Keratinocyte (primary cell): ENCODE measurements around the gene RNF157. TPM values are rescaled to one million over a fixed set of nuclear protein-coding genes. Genes with fewer than 3 reads are reported as not detected.

Experiments used
- DNase-seq: peaks from one replicate; pipeline ENCODE4 v3.0.0-alpha.2; 2011; ENCODE audit warnings: low read depth, missing footprints, low spot score
- FAIRE-seq: peaks from 2 replicates; lab custom pipeline; 2011; peaks lifted over from hg19 to GRCh38; lab: Jason Lieb, UNC
- H2AFZ ChIP-seq: 2 replicates; pipeline ENCODE4 v1.6.0; 2012; ENCODE audit warnings: low read length, control low read depth, inconsistent platforms; ENCODE audit not compliant: control insufficient read depth
- H3K27ac ChIP-seq: 2 replicates; pipeline ENCODE4 v1.5.1; 2011; ENCODE audit warnings: low read length; ENCODE audit not compliant: control insufficient read depth, insufficient read depth
- H3K27me3 ChIP-seq: 3 replicates; pipeline ENCODE4 v1.6.0; 2011; ENCODE audit warnings: low read length; ENCODE audit not compliant: control insufficient read depth, insufficient read depth; ENCODE audit errors: extremely low read depth
- H3K36me3 ChIP-seq, 2 experiments: 2 replicates in 1 of 2; 3 replicates in 1 of 2; pipeline ENCODE4 v1.5.1; 2011; ENCODE audit warnings: low read length in 2 of 2, mild to moderate bottlenecking in 1 of 2; ENCODE audit not compliant: control insufficient read depth in 2 of 2, insufficient read depth in 2 of 2; ENCODE audit errors: extremely low read depth in 1 of 2
- H3K4me1 ChIP-seq: 3 replicates; pipeline ENCODE4 v1.5.1; 2011; ENCODE audit warnings: low read length; ENCODE audit not compliant: control insufficient read depth, insufficient read depth; ENCODE audit errors: extremely low read depth
- H3K4me2 ChIP-seq: 3 replicates; pipeline ENCODE4 v1.6.0; 2011; ENCODE audit warnings: low read depth, low read length; ENCODE audit not compliant: control insufficient read depth, insufficient read depth; ENCODE audit errors: extremely low read depth
- H3K4me3 ChIP-seq, 3 experiments: fragments of 200-600 bp in 1 of 3; sonication (generic) in 1 of 3; 2 replicates in 2 of 3; 3 replicates in 1 of 3; pipeline ENCODE4 v1.5.1; 2011 to 2016; ENCODE audit warnings: low read length in 3 of 3, mild to moderate bottlenecking in 3 of 3, control low read depth in 2 of 3, inconsistent platforms in 1 of 3, low read depth in 1 of 3, mixed read lengths in 1 of 3, mixed run types in 1 of 3, moderate library complexity in 1 of 3; ENCODE audit not compliant: control insufficient read depth in 2 of 3, insufficient read depth in 2 of 3; ENCODE audit errors: extremely low read depth in 1 of 3
- H3K79me2 ChIP-seq: 2 replicates; pipeline ENCODE4 v1.6.0; 2012; ENCODE audit warnings: low read length; ENCODE audit not compliant: control insufficient read depth, insufficient read depth
- H3K9ac ChIP-seq: 3 replicates; pipeline ENCODE4 v1.6.0; 2011; ENCODE audit warnings: low read length; ENCODE audit not compliant: control insufficient read depth, insufficient read depth; ENCODE audit errors: extremely low read depth
- H3K9me1 ChIP-seq: 3 replicates; pipeline ENCODE4 v1.6.0; 2011; ENCODE audit warnings: low read length; ENCODE audit not compliant: control insufficient read depth, insufficient read depth; ENCODE audit errors: extremely low read depth
- H3K9me3 ChIP-seq: 2 replicates; pipeline ENCODE4 v1.5.1; 2012; ENCODE audit warnings: low read depth, low read length; ENCODE audit not compliant: control insufficient read depth
- H4K20me1 ChIP-seq: 3 replicates; pipeline ENCODE4 v1.6.0; 2011; ENCODE audit warnings: low read length; ENCODE audit not compliant: control insufficient read depth, insufficient read depth; ENCODE audit errors: extremely low read depth
- EZH2 ChIP-seq: IDR thresholded peaks from one replicate; pipeline ENCODE4 v1.6.1; 2012; ENCODE audit warnings: inconsistent platforms, mild to moderate bottlenecking, low read length, moderate library complexity
- dilution Hi-C: fragments of 300-500 bp; cut with MboI; formaldehyde crosslinking; loops from one replicate; pipeline ENCODE4 v1.7.0; 2020; ENCODE audit warnings: low sequenced_read_pairs; ENCODE audit not compliant: extremely low pct_ligation_motif_present
- polyA plus RNA-seq, 5 experiments: library from polyadenylated mRNA; depleted of rRNA in 3 of 5; stranded (reverse) in 3 of 5; stranded (forward) in 1 of 5; unstranded in 1 of 5; fragments of >200 nt; gene quantifications; 1 replicate in 1 of 5; 2 replicates in 3 of 5; 3 replicates in 1 of 5; pipeline versions ENCODE4 v1.2.1 to v1.2.3, GENCODE V29; 2011 to 2012; ENCODE audit warnings: missing spikeins in 2 of 5, low read depth in 1 of 5, low replicate concordance in 1 of 5
- TF ChIP-seq, protein P1 (sequence below), 3 experiments: IDR thresholded peaks in 1 of 3; conservative IDR thresholded peaks in 1 of 3; optimal IDR thresholded peaks in 1 of 3; 2 replicates in 2 of 3; 3 replicates in 1 of 3; pipeline versions ENCODE3 to v1.5.1; 2011; ENCODE audit warnings: low read length in 3 of 3, mild to moderate bottlenecking in 3 of 3, moderate library complexity in 2 of 3, control low read depth in 1 of 3, inconsistent platforms in 1 of 3; ENCODE audit not compliant: insufficient read depth in 2 of 3; ENCODE audit errors: extremely low read depth in 1 of 3

The RNF157 gene
- polyA plus RNA-seq, 1 donor (not counting 4 experiments of a cell fraction or from before 2014, with no cell fraction given): not detected

- H3K4me2 ChIP-seq: no peak overlapping the region
- no peak overlapping the region for H2AFZ ChIP-seq
- H3K27ac ChIP-seq: no peak overlapping the region
- DNase-seq: no peak
- no peaks in the 10 kb centered on the region for H4K20me1 ChIP-seq
- H3K9ac ChIP-seq: no peak overlapping the region
- H3K79me2 ChIP-seq: no peaks in the 10 kb centered on the region
- TF ChIP-seq EZH2: no peak
- TF ChIP-seq, protein P1, sequence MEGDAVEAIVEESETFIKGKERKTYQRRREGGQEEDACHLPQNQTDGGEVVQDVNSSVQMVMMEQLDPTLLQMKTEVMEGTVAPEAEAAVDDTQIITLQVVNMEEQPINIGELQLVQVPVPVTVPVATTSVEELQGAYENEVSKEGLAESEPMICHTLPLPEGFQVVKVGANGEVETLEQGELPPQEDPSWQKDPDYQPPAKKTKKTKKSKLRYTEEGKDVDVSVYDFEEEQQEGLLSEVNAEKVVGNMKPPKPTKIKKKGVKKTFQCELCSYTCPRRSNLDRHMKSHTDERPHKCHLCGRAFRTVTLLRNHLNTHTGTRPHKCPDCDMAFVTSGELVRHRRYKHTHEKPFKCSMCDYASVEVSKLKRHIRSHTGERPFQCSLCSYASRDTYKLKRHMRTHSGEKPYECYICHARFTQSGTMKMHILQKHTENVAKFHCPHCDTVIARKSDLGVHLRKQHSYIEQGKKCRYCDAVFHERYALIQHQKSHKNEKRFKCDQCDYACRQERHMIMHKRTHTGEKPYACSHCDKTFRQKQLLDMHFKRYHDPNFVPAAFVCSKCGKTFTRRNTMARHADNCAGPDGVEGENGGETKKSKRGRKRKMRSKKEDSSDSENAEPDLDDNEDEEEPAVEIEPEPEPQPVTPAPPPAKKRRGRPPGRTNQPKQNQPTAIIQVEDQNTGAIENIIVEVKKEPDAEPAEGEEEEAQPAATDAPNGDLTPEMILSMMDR (optimal IDR thresholded peaks at IDR 0.05 in 1 of 3, IDR thresholded peaks at IDR 0.05 in 1 of 3, conservative IDR thresholded peaks at IDR 0.05 in 1 of 3; ENCODE audit: extremely low read depth in 1 of 3, insufficient read depth in 2 of 3, low read length in 3 of 3): no peak
- no peaks in the 10 kb centered on the region for H3K4me1 ChIP-seq
- no peaks in the 10 kb centered on the region for H3K36me3 ChIP-seq
- H3K9me1 ChIP-seq: no peaks in the 10 kb centered on the region
- H3K4me3 ChIP-seq: no peak overlapping the region
- dilution Hi-C loops: no loop called here
- H3K9me3 ChIP-seq: no peaks in the 10 kb centered on the region
- FAIRE-seq: no peak
- H3K27me3 ChIP-seq: peaks cover 13% of the 10 kb centered on the region
These were observed 83.7 kb downstream of the RNF157 start for GRCh38 chr17:76156662-76156991.

DNA sequence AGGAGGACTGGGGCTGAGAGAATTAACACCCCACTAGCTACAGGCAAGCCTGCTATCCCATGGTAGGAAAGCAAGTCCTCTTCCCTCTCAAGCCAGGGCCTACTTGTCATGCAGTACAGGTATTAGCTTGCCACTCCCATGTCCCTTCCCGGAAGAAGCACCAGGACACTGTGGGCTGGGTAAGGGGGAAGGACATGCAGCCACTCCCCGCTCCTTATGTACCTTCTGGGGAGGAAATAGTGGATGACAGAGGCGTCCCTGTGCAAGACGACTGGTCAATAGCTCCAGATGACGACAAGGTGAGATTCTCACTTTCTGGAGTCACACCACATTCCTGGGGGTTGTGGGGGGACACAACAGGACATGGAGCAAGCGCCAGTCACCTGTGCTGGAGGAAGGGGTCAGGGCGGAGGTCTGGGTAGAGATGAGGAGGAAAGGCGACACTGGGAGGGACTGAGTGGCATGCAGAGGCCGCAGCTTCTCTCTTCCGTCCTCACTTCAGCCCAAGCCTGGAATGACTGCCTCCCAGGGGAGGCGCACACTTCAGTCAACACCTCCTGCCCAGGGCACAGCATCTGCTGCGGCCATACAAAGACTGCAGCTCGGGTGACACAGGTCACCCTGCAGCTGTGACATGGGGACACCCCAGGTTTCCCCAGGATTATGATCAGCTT lies 84.2 kb downstream of the RNF157 start:
- Histone ChIP-seq H3K4me3 (no peak overlapping the region), H3K4me2 (no peak overlapping the region), H3K79me2 (no peaks in the 10 kb centered on the region), H3K9ac (no peak overlapping the region), H3K9me3 (no peaks in the 10 kb centered on the region), H2AFZ (no peak overlapping the region), H3K36me3 (no peaks in the 10 kb centered on the region), H4K20me1 (no peaks in the 10 kb centered on the region), H3K27ac (no peak overlapping the region), H3K9me1 (no peaks in the 10 kb centered on the region), H3K4me1 (no peaks in the 10 kb centered on the region), H3K27me3 (peaks cover 13% of the 10 kb centered on the region)
- dilution Hi-C loops: no loop called here
- FAIRE-seq (no peak), DNase-seq (no peak)
- TF ChIP-seq, protein P1 (optimal IDR thresholded peaks at IDR 0.05 in 1 of 3, IDR thresholded peaks at IDR 0.05 in 1 of 3, conservative IDR thresholded peaks at IDR 0.05 in 1 of 3; ENCODE audit: extremely low read depth in 1 of 3, insufficient read depth in 2 of 3, low read length in 3 of 3): no peak
- no peak for TF ChIP-seq EZH2
